ENCODE measurements around the gene TAC3.
"Not testable (repeated sequence)": the region's sequence is repeated elsewhere in the genome, so short reads cannot be mapped to it uniquely, and the experiment has no call there.

Gene TAC3

GRCh38 chr12:56985714-56986113, 30.6 kb downstream of the TAC3 start:
- not testable (repeated sequence) for DNase-seq (ENCODE audit: low read depth in 2 of 2)

DNA sequence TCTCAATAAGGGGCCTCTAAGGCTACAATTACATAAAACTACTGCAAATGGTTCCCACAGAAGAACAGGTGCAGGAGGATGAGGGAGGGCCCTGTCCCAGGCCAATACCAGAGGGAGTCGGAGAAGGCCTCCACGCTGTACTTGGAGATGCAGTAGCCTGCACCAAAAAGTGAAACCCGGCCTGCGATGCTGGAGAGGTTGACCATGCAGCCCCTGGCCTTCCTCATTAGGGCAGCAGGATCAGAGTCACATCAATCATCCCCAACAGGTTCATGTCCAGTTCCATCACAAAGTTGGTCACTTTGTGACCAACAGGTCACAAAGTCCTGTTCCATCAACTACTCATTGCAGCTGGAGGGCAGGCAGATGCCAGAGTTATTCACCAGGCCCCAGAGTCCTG, 32.9 kb downstream of the TAC3 start:
- DNase-seq (ENCODE audit: low read depth in 2 of 2) = no peak

DNA sequence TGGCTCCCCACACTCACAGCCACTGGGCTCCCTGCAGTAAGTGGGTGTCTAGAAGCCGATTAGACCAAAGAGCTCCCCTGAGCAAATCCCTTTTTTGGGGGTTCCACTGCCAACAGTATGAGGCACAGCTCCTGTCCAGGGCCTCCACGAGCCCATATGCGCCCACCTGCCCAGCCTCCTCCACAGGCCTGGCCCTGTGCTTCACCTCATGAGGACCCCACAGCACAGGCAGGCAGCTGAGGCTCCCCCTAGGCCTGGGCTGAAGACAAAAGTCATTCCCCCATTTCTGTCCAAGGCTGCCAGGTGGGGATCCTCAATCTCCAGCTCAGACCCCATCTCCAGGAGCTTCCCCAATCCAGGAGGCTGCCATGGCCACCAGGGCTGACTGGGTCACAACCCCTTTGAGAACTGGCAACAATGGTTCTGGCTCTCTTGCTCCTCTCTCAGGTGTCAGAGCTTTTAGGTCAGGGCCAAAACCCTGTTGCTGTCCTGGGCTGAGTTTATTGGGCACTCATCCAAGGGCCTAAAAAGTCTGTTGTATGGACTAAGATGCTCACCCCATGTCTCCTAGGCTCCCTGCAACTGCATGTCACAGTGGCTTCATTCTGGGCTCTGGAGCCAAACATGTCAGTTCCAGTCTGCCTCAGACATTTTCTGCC, 33.6 kb downstream of the TAC3 start:
- not testable (repeated sequence) for DNase-seq (ENCODE audit: low read depth in 2 of 2)

DNA sequence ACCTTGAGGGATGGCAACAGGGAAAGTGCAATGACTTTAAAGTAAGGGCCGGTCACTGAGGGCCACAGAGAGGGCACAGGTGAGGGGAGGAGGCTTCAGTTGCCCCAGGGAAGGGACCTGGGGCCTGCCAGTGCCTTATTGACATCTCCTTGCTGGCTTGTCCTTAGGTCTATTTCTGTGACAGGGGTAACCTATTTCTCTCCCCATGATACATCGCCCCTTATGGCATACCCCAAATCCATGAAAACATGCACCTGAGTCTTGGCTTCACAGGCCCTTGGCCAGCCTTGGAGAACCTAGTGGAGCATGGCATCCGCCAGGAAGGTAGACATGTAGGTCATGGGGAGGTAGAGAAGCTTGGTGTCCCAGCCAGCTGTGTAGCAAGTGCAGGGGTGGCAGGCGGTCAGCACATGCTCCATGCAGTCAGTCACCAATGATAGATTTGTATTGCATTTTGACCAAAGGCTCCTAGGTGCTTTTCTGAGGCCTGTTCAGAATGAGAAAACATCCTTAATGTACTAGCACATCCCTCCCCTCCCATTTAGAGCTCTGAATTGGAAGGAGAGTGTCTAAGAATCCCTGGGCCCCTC, 35.3 kb downstream of the TAC3 start:
- no peak for DNase-seq (ENCODE audit: low read depth in 2 of 2)

DNA sequence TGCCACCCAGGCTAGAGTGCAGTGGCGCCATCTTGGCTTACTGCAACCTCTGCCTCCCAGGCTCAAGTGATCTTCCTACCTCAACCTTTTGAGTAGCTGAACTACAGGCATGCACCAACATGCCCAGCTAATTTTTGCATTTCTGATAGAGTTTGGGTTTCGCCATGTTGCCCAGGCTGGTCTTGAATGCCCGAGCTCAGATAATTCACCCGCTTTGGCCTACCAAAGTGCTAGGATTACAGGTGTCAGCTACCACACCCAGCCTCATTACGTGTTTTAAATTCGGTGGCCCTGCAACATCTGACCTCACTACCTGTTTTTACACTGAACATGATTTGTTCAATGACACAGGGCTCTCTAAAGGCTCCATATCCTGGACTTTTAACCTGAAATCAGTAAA, 36.1 kb downstream of the TAC3 start:
- no peak for DNase-seq (ENCODE audit: low read depth in 2 of 2)

- no peak for DNase-seq (ENCODE audit: low read depth in 2 of 2)
Measured at GRCh38 chr12:56979628-56980027, 36.7 kb downstream of the TAC3 start.

GRCh38 chr12:56978397-56979138, 37.8 kb downstream of the TAC3 start:
- no peak for DNase-seq (ENCODE audit: low read depth in 2 of 2)

DNA sequence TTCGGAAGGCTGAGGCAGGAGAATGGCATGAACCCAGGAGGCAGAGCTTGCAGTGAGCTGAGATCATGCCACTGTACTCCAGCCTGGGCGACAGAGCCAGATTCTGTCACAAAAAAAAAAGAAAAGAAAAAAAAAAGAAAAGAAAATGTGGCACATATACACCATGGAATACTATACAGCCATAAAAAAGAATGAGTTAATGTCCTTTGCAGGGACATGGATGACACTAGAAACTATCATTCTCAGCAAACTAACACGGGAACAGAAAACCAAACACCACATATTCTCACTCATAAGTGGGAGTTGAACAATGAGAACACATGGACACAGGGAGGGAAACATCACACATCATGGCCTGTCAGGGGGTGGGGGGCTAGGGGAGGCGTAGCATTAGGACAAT, 39.0 kb downstream of the TAC3 start:
- DNase-seq (ENCODE audit: low read depth in 2 of 2) = not testable (repeated sequence)

- DNase-seq (ENCODE audit: low read depth in 2 of 2) = not testable (repeated sequence)
Measured at GRCh38 chr12:56974224-56974623, 42.1 kb downstream of the TAC3 start.

DNA sequence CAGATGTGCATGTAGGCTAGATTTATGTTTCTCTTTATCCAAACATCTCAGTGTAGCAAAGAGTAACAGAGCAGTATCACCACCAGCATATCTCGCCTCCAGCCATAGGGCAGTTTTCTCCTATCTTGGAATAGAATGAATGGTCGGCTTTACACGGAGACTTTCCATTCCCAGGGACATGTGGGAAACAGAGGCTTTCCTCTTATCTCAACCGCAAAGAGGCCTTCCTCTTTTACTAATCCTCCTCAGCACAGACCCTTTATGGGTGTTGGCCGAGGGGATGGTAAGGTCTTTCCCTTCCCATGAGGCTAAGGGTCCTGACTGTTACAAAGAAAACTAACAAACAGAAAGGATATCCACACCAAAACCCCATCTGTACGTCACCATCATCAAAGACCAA, 47.4 kb downstream of the TAC3 start:
- DNase-seq (ENCODE audit: low read depth in 2 of 2) = not testable (repeated sequence)

DNA sequence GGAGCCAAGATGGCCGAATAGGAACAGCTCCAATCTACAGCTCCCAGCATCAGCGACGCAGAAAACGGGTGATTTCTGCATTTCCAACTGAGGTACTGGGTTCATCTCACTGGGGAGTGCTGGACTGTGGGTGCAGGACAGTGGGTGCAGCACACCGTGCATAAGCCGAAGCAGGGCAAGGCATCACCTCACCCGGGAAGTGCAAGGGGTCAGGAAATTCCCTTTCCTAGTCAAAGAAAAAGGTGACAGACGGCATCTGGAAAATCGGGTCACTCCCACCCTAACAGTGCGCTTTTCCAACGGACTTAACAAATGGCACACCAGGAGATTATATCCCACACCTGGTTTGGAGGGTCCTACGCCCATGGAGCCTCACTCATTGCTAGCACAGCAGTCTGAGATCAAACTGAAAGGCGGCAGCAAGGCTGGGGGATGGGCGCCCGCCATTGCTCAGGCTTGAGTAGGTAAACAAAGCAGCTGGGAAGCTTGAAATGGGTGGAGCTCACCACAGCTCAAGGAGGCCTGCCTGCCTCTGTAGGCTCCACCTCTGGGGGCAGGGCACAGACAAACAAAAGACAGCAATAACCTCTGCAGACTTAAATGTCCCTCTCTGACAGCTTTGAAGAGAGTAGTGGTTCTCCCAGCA, 50.2 kb downstream of the TAC3 start:
- not testable (repeated sequence) for DNase-seq (ENCODE audit: low read depth in 2 of 2)

GRCh38 chr12:56965124-56965523, 51.2 kb downstream of the TAC3 start:
- DNase-seq (ENCODE audit: low read depth in 2 of 2) = not testable (repeated sequence)

GRCh38 chr12:56963557-56963956, 52.8 kb downstream of the TAC3 start:
- not testable (repeated sequence) for DNase-seq (ENCODE audit: low read depth in 2 of 2)

GRCh38 chr12:56962247-56962646, 54.1 kb downstream of the TAC3 start:
- DNase-seq (ENCODE audit: low read depth in 2 of 2) = not testable (repeated sequence)

Measured in stimulated activated CD8-positive, alpha-beta memory T cell treated with anti-CD3 and anti-CD28 coated beads, Interleukin-15, amount 100 ng/mL, for 48 hours (primary cell).